HG03558 (cell line): ENCODE results near the gene TP53I13.
"Not testable (repeated sequence)": the region's sequence is repeated elsewhere in the genome, so short reads cannot be mapped to it uniquely, and the experiment has no call there.

Experiments used
- ATAC-seq: cut with Tn5 transposase; IDR thresholded peaks from one replicate; pipeline ENCODE4 v1.9.1; 2021; ENCODE audit warnings: moderate number of reproducible peaks; ENCODE audit not compliant: unreplicated experiment; ENCODE audit errors: extremely low read depth

The TP53I13 gene

GRCh38 chr17:29568331-29569244, at the start of gene TP53I13:
TP53I13 (plus strand) TSS chr17:29568701; CDS start chr17:29568759, 58 bp downstream.
- no peak for ATAC-seq

- no peak for ATAC-seq
These were observed 43.8 kb upstream of the TP53I13 start for GRCh38 chr17:29524692-29525091.

DNA sequence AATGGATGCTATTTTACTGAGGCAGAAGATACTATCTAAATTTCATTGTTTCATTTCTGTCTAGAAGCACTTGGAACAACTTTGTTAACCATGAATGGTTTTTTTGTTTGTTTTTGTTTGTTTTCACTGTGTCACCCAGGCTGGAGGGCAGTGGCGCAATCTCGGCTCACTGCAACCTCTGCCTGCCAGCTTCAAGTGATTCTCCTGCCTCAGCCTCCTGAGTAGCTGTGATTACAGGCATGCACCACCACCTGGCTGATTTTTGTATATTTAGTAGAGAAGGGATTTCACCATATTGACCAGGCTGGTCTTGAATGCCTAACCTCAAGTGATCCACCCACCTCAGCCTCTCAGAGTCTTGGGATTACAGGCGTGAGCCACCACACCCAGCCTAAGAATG, 42.2 kb upstream of the TP53I13 start:
- ATAC-seq, result no peak

DNA sequence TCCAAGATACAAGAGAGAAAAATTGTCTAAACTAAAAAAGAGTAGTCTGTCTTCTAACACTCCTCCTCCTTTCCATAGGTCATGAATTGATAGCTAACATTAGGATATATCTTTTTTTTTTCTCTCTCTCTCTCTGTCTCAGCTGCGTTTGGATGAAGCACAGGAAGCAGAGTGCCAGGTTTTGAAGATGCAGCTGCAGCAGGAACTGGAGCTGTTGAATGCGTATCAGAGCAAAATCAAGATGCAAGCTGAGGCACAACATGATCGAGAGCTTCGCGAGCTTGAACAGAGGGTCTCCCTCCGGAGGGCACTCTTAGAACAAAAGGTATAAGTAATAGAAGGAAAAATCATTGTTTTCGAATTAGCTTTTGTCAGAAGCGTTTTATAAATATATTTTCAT, 34.5 kb upstream of the TP53I13 start:
- ATAC-seq, result no peak

DNA sequence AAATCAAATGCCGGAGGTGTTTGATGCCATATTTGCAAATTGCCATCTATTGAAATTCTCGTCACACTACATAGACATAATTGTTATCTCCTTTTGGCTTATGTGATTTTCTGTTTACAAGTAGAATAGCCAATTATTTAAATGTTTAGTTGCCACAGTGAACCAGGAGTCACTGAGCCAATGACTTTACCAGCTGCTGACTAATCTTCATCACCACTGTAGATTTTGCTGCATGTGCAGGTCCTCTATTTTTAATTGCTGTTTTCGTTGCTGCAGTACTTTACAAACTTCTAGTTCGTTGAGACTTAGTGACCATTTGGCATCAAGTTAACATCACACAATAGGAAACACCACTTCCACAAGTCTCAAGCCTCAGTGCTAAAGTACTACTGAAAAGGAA, 24.4 kb upstream of the TP53I13 start:
- no peak for ATAC-seq

GRCh38 chr17:29546085-29546484, 22.4 kb upstream of the TP53I13 start:
- no peak for ATAC-seq

GRCh38 chr17:29546830-29547229, 21.7 kb upstream of the TP53I13 start:
- no peak for ATAC-seq

DNA sequence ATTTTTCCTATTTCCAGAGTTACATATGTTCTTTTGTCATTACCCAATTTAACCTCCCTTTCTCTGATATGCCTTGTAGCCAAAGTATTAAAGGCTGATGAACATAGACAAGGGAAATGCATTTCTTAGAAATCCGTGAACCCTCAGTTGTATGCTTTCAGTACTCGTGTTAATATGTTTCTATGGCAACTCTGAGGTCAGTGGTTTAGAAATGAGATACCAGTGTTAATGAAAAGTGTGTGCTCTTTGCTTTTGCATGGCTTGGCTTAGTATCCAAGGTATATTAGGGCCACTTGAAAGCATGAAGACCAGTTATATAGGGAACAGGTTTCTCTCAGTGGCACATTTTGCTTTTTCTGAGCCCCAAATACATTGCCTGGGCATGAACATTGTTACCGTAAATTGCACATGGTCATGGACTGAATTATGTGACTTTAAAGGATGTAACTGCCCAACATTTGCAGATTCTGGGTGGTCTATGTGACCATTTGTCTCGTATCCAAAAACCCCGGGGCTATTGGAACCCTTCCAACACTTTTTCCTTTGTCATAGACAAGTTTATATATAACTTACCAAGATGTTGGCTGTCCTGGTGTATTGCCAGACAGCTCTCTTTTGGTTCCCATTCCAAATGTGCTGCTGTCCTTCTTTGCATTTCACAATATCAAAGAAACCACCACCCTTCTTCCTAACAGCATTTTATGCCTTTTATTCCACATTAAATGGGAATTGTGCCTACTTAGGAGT, 19.2 kb upstream of the TP53I13 start:
- no peak for ATAC-seq

DNA sequence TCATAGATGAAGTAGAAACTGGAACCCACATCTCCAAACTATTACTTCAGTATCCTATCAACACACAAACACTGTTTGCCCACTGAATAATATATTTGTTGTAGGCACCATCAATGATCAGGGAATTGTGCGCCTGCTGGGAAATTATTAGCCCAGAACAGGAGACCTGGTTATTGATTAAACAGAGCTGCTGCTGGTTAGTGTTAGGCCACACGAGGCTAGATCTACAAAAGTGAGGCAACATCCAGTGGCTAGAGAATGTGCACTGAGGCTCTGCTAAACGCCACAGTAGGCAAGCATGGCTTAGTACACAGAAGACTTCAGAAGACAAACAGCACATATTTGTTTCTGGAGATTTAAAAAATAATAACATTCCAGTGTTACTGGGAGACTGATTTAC, 12.7 kb upstream of the TP53I13 start:
- ATAC-seq, result no peak

GRCh38 chr17:29557085-29557738, 11.3 kb upstream of the TP53I13 start:
- ATAC-seq, result no peak

DNA sequence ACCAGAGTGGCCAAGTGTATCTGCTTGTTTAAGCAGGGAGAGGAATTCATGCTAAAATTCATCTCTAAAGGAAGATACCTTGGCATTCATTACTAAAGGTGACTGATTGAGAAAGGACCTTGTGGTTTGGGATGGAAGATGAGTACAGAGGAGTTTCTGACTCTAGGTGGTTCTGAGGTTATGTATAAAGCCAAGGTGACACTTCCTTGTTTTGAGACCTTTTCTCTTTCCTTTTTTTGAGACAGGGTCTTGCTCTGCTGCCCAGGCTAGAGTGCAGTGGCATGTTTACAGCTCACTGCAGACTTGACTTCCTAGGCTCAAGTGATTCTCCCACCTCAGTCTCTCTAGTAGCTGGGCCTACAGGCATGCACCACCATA, 10.8 kb upstream of the TP53I13 start:
- no peak for ATAC-seq

- ATAC-seq, result not testable (repeated sequence)
These were observed 10.4 kb upstream of the TP53I13 start for GRCh38 chr17:29558139-29558538.

DNA sequence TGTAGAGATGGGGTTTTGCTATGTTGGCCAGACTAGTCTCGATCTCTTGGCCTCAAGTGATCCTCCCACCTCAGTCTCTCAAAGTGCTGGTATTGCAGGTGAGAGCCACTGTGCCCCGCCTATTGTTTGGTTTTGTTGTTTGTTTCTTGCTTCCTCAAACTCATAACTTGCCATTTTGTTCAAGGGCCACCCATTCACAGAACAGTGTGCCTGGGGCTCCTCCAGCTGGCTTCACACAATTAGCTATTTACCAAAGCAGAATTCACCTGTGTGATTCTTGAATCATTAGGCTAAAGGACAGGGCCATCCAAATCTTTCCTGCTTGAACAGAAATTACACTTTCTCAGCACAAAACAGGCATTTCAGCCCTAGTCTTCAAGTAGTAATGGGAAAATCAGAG, 8.9 kb upstream of the TP53I13 start:
- no peak for ATAC-seq

DNA sequence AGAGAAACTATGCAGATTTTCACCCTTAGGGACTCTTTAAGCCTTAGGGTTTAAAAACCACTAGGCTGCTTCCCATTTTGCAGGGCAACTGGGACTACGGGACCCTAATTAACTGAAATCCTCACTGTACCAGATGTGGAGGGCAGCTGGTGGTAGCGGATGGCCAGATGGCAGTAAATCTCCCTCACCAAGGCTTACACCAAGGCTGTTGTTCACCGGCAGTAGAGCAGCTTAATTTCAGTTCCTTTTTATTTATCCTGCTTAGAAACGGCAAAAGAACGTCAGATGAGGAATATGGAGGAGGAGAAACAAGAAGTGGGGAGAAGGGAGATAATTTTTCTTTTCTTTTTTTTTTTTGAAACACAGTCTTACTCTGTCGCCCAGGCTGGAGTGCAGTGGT, 8.2 kb upstream of the TP53I13 start:
- ATAC-seq, result no peak

- ATAC-seq, result no peak
These were observed 6.7 kb upstream of the TP53I13 start for GRCh38 chr17:29561554-29562517.

DNA sequence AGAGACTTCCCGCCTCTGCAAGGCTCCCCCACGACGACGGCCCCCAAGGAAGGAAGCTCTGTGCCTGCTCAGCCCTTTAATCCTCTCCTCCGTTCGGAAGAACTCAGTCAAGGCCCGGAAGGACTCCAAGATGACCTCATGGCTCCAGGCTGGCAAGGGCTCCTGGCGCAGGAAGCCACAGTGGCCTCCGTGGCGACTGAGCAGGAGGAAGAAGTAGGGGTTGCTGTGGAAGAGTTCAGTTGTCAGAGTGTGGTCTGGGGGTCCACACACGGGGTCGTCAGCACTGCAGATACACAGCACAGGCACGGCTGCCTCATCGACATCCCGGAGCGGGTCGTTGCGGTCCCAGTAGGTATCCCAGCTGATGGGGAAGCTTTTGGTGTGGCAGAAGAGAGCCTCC, 5.9 kb upstream of the TP53I13 start:
- ATAC-seq, result no peak

DNA sequence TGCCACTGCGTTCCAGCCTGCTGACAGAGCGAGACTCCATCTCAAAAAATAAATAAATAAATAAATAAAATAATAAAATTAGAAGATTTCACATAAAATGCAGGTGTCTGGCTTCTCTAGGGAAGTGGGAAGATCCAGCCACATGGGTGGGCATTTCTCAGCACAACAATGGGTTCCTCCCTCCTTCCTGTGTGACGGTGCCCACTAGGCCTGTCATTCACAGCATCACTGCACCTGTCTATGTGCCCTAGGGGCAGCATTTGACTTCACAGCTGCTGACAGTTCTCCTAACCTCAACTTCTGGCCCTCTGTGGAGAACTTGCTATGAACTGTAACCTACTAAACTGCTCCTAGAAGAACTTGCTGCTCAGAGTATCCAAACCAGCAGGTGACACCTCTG, 4.7 kb upstream of the TP53I13 start:
- no peak for ATAC-seq

- no peak for ATAC-seq
These were observed 2.6 kb upstream of the TP53I13 start for GRCh38 chr17:29565643-29566472.
